Subcutaneous adipose tissue (tissue), 4 donors: ENCODE data around the gene AGPAT4. TPM values are rescaled to one million over a fixed set of nuclear protein-coding genes. Genes with fewer than 3 reads are reported as not detected.

ENCODE experiments used
- CTCF ChIP-seq: fragments of 450-650 bp; IDR thresholded peaks from one replicate; pipeline ENCODE4 v1.5.1; 2016; ENCODE audit warnings: low read depth, mild to moderate bottlenecking, control low read depth, antibody characterized with exemption, moderate library complexity
- total RNA-seq, 4 donors: library from RNA; depleted of rRNA; stranded (reverse); fragments of >200 nt; gene quantifications; one replicate each; pipeline ENCODE4 v1.1.0, GENCODE V29; 2016

AGPAT4 gene
- total RNA-seq, 4 donors from 2014 or later: 5.1 to 18.5 (median 7.6) TPM

- no peak for TF ChIP-seq CTCF
Observed at GRCh38 chr6:161135695-161136591, 137.9 kb downstream of the AGPAT4 start.

- TF ChIP-seq CTCF: no peak
Observed at GRCh38 chr6:161134550-161135298, 139.1 kb downstream of the AGPAT4 start.

GRCh38 chr6:161133963-161134362 is 139.9 kb downstream of the AGPAT4 start:
- no peak for TF ChIP-seq CTCF

- TF ChIP-seq CTCF: no peak
Observed at GRCh38 chr6:161132384-161132783, 141.5 kb downstream of the AGPAT4 start.

GRCh38 chr6:161130967-161131766 is 142.7 kb downstream of the AGPAT4 start:
- no peak for TF ChIP-seq CTCF

GRCh38 chr6:161130541-161130940 is 143.3 kb downstream of the AGPAT4 start:
- TF ChIP-seq CTCF: no peak
